Measurements from ENCODE around the gene MMEL1. TPM values are rescaled to one million over a fixed set of nuclear protein-coding genes. Genes with fewer than 3 reads are reported as not detected.

Gene MMEL1
- total and polyA plus RNA-seq, 2 donors (not counting 1 experiment from before 2014, with no cell fraction given) = not detected

DNA sequence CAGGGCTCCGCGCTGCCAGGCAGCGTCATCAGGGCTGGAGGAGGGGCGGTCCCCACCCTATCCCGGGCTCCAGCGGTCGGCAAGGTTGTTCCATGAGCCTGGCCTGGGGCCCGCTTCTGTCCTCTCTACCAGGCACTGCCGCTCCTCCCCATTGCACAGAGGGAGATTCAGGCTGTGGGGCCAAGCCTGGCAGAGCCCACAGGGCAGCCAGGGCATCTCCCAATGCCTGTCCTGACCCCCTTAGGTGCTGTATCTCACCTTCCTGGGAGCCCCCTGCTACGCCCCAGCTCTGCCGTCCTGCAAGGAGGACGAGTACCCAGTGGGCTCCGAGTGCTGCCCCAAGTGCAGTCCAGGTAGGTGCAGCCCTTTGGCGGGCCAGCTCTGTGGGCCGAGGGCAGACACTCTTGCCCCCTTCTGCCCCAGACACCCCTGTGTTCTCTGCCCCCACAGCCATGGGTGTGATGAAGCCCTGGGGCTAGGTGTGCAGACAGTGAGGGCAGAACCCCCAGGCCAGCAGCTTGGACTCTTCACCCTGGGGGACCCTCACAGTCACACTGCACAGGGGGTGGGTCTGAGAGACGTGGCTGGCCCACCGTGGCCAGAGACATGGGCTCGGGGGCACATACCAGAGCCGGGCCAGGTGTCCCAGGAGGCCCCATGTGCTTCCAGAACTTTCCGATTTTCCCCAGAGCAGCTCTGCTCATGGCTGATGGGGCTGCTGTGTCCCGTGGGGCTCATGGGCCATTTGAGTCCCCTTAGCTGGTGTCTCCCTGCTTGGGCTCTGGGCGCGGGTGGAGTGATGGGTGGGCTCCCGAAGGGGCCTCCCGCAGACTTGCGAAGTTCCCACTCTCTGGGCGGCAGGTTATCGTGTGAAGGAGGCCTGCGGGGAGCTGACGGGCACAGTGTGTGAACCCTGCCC, 75.1 kb downstream of the MMEL1 start:
- intact Hi-C loops (cut with micrococcal nuclease) = no loop called here
- Histone ChIP-seq H3K4me2 (replicated peaks; ENCODE audit: low read depth, low read length, poor library complexity, severe bottlenecking) (peak overlapping the region; percentile 100), H2AFZ (ENCODE audit: insufficient read depth, low read depth, low read length, poor library complexity, severe bottlenecking) (no peak overlapping the region), H4K20me1 (ENCODE audit: control insufficient read depth, insufficient read depth, low read length, poor library complexity, severe bottlenecking) (peaks cover 26% of the 10 kb centered on the region), H3K27me3 (replicated peaks in 1 of 4; ENCODE audit: control extremely low read depth in 1 of 4, control insufficient read depth in 3 of 4, insufficient read depth in 4 of 4, low read length in 3 of 4) (no peaks in the 10 kb centered on the region), H3K36me3 (replicated peaks in 1 of 2; ENCODE audit: control extremely low read depth in 1 of 2, control insufficient read depth in 1 of 2, extremely low read depth in 1 of 2, insufficient read depth in 2 of 2, low read length in 1 of 2) (peaks cover 0 to 42% of the 10 kb centered on the region in 2 experiments), H3K9me3 (ENCODE audit: control extremely low read depth in 1 of 3, control insufficient read depth in 2 of 3, insufficient read depth in 1 of 3, low read length in 2 of 3) (peaks cover 0 to 3% (median 0%) of the 10 kb centered on the region in 3 donors), H3K4me1 (ENCODE audit: control insufficient read depth in 2 of 2, insufficient read depth in 2 of 2, low read length in 2 of 2) (peaks cover 31 to 41% of the 10 kb centered on the region in 2 donors), H3K79me2 (ENCODE audit: control insufficient read depth, insufficient read depth, low read length) (peaks cover 31% of the 10 kb centered on the region), H3K27ac (ENCODE audit: low read length in 2 of 2) (peak overlapping the region; percentile 87 to 99), H3K4me3 (ENCODE audit: control extremely low read depth in 1 of 5, extremely low read depth in 1 of 5, insufficient read depth in 1 of 5, low read depth in 2 of 5, low read length in 4 of 5) (peak overlapping the region; percentile 82 to 91 (median 85)), H3K9ac (ENCODE audit: low read length) (peak overlapping the region; percentile 90)
- ChIA-PET POLR2A (interaction anchor here (1.1 to 3.0 kb wide), 8 partner anchors 7 to 31 kb away, joined by 3 to 77 read pairs (median 11); partner anchors contain the start of genes PANK4 and PRXL2B), CTCF (interaction anchor here (1.5 to 3.9 kb wide), 4 partner anchors 27 to 363 kb away, joined by 5 to 47 read pairs (median 11); partner anchors contain the start of genes FAAP20 and PRXL2B)
- no peaks in the 10 kb centered on the region for H3K27me3 Mint-ChIP-seq
- ATAC-seq (ENCODE audit: low read depth) (no peak), DNase-seq (no peak)
- TF ChIP-seq, protein P1, sequence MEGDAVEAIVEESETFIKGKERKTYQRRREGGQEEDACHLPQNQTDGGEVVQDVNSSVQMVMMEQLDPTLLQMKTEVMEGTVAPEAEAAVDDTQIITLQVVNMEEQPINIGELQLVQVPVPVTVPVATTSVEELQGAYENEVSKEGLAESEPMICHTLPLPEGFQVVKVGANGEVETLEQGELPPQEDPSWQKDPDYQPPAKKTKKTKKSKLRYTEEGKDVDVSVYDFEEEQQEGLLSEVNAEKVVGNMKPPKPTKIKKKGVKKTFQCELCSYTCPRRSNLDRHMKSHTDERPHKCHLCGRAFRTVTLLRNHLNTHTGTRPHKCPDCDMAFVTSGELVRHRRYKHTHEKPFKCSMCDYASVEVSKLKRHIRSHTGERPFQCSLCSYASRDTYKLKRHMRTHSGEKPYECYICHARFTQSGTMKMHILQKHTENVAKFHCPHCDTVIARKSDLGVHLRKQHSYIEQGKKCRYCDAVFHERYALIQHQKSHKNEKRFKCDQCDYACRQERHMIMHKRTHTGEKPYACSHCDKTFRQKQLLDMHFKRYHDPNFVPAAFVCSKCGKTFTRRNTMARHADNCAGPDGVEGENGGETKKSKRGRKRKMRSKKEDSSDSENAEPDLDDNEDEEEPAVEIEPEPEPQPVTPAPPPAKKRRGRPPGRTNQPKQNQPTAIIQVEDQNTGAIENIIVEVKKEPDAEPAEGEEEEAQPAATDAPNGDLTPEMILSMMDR (IDR thresholded peaks at IDR 0.05) = no peak
- no peak for TF ChIP-seq EZH2 (IDR thresholded peaks at IDR 0.05; ENCODE audit: borderline replicate concordance, insufficient read depth, low read depth, low read length, poor library complexity, severe bottlenecking)
- WGBS (ENCODE audit: insufficient coverage) = 81% methylated on average over 27 of the region's 30 CpGs
- H3K27ac Mint-ChIP-seq = peak overlapping the region; percentile 97
- no peaks in the 10 kb centered on the region for H3K9me3 Mint-ChIP-seq (ENCODE audit: insufficient read depth)
- peaks cover 51% of the 10 kb centered on the region for H3K4me1 Mint-ChIP-seq
- H3K4me3 Mint-ChIP-seq = peak overlapping the region; percentile 95

Data from B cell (primary cell).